Measurements from ENCODE around the gene LEF1.

Gene LEF1

DNA sequence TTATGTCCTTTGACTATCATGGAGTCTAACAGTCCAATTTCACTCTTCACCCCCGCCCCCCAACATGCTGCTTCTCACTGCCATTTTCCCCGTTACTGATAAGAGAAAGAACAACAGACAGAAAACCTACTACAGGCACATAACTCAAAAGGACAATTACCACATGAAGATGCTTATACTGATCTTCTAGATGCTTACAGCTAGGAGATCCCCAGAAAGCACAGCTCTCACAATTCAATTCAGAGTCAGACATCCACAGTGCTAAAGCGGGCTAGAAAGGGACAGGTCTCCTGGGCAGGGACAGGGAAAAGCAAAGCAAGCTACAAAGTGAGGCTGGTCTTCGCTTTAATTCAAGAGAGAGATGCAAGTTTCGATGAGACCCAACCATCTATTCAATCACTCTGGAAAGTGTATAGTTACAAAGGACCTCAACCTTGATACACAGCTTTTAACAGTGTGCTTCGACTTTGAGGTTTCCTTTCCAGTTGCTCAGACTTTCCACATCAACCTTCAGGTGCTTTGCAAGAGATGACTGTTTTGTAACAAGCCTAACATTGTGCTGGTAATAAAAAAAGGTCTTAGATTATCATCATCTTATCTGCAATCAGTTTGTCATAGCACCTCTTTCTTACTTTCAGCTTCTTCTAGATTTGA lies 60.9 kb downstream of the LEF1 start:
- no peak for DNase-seq

DNA sequence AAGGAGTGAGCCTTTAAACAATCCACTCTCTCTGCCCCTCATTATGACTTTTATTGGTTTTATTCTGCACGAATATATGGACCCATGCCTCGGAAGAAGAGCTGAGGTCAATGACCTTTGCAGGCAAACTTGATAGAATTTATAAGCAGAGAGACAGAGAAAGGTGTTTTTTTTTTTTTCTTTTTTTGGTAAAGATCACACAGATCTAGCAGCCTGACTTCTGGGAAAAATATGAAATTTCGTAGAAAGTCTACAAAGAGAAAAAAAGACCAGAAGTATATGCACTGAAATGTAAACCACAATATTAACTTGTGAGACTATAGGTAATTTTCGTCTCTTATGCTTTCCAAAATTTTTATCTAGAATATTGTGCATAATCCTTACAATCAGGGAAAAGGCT lies 61.6 kb downstream of the LEF1 start:
- DNase-seq: no peak

DNA sequence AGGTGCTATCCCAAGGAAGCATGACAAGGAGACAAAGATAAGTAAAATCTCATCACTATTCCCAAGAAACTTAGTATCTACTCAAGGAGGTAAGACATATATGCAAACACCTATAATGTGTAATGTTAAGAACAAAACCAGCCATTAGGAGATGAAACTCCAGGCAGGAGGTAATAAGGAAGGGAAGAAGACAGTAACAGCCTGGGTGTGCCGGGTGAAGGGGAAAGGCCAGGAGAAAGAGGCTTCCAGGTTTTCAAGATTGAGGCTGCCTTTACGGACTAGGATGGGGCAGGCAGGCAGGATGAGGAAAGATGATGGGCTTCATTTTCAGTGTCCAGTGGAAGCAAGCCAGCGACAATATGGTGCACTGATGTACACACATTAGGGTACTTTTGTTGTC lies 62.5 kb downstream of the LEF1 start:
- DNase-seq: no peak

DNA sequence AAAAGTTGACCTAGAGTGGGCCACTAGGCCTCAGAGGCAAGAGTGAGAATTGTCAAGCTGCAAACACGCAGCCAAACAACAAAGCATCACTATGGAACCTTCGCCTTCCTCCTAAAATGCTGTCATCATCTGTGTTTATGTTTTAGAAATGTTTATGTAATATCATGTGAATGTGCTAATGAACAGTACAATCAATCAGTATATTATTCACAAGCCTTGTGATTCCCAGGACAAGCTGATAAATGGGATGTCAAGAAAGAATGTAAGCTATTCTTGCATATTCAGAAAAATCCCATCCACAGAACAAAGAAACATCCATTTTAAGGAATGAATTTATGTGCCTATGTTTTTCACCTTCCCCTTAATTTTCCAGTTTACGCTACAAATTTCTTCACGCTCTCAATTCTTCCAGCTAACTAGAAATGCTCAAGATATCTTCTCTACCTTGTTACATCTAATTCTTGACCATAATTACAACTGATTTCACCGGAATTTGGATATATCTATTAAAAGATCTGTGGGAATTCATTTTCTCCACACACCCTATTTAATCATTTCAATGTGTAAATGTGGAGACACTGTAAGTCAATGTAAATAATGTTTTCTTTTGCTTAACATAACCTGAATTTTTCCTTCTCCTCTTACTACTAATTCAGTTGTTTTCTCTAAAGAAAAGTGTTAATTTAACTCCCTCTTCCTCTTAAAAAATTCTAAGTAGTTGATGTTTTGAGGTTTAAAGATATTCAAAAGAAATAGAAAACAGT lies 65.5 kb downstream of the LEF1 start:
- DNase-seq: no peak

DNA sequence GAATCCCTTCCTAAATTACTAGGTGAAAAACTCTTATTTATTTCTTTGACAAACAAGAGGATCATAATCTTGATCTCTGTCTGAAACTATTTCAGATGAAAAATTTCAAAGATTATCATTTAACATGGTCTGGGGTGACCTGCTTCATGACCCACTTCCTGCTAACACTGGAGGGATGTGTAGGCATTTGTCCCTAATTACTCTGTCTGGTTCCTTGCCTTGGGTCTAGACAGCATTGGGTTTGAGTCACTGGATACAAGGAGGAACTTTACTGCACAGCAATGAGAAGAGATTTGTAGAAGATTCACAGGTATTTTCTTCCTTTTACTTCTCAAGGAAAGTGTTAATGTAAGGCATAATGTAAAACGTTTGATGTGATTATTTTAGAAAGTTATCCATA lies 67.9 kb downstream of the LEF1 start:
- no peak for DNase-seq

DNA sequence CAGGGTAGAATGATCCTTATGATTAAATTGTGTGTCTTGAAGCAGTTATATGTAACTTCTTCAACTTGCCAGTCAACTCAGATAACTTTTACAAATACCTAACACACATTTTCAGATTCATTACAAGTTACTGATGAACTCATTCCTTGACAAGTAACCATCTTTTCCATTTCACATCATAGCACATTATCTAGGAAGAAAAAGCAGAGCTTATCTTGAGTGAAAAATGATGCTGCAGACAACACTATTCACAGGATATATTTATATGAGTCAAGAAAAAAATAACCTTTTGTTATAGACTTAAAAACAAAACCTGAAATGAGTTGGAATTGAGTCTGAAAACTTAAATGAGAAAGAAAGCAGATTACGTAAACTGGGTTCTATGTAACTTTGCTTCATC lies 68.9 kb downstream of the LEF1 start:
- DNase-seq: no peak

DNA sequence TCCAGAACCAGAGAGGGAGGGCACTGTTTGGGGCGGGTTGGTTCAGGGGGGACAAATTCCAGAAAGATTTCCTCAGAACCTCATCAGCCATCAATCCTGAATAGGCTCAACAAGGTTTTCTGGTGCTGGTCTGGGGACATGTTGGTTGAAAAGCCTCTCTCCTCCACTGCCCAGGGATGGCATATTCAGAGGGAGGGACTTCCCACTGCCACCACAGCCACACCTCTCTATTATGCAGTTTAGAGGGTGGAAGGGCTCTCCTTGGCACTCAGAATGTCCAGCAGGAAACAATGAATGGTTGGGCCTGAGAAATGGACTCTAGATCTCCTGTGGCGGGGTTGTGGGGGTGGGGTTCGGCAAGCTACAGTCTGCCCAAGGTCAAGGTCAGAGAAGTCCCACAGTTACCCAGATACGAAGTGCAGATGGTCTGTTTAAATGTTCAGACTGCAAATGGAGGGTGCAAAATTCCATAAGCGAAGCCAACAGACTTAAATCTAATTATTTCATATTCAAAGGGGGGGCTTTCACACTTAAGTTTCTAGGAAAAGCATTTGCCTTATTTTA lies 70.7 kb downstream of the LEF1 start:
- no peak for DNase-seq

DNA sequence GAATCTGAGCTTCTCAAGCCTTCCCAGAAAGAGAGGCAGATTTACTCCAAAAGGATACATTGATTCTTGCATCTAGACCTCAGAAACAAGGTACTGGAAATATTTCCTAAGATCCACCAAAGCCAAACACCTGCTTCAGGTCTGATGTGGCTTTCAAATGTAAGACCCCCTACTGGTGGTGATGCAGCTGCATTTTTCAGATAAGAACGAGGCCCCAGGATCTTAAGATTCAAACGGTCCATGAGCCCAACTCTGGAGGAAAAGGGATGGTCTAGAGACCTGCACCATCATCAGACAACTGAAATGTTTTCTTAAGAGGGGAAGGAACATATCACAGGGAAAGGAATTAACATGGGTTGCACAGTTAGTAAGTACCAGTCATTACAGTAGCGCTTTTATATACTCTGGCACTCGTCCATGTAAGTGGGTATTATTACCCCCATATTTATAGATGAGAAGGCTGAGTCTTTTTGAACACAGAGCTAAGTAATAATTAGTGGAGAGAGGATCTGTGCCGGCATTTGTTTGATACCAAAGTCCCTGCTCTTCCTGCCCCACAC lies 73.7 kb downstream of the LEF1 start:
- no peak for DNase-seq

DNA sequence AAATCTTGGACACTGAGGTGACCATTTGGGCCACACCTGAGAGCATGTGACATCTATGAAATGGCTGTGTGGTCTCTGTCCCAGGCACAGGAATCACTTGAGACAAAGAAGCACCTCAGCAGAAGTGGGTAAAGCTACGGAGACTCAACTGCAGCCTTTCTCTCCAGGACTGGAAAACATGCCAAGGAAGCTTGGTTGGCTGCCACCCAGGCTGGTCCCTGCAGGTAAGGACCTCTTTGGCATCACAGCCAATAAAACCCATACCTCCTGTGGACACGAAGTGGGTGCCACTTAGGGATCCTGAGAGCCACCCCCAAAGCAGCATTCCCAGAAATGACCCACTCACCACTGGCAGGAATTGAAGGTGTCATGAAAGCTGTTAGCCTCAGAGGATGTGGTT lies 74.6 kb downstream of the LEF1 start:
- no peak for DNase-seq

DNA sequence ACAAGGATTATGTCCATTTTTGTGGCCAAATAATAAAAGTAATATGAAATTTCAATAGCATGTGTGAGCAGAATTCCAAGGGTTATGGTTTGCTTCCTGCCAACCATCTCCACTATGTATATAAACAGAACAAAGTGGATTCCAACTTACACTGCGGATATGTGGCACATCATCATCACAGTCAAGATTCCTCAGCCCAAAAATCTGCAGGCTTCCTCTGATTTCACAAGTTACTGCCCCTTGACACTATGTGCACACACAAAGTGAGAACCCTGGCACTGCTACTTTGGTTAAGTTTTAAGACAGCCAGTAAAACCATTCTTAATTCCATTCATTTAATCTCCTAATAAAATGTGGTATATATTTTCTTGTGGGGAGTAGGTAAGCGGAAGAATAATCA lies 76.4 kb downstream of the LEF1 start:
- no peak for DNase-seq

DNA sequence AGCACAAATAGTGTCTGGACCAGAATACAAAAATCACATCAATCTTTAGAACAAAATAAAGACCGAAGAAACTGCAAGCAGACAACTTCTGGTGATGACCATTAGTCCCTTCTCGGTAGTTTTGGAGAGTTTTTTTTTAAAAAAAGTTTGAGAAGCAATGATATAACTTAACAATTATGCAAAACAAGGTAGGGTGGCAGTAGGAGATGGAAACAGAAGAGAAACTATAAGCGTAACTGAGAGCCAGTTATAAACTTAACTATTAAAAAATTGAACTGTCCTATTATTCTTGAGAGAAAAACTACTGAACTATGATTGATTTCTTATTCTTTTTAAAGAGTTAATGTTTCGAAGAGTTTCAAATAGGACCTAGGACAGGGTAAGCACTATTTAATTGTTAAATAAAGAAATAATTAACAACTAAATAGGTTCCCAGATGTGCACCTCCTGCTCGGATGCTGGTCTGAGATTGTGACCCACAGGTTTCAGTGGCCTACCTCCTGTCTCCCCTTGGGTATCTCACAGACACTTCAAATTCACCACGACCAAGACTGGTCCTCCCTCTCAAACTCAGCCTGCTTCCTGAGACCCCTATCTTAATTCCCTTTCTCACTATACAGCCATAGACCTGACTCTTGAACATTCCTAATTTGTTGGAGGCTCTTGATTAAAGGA lies 81.3 kb downstream of the LEF1 start:
- DNase-seq: no peak

DNA sequence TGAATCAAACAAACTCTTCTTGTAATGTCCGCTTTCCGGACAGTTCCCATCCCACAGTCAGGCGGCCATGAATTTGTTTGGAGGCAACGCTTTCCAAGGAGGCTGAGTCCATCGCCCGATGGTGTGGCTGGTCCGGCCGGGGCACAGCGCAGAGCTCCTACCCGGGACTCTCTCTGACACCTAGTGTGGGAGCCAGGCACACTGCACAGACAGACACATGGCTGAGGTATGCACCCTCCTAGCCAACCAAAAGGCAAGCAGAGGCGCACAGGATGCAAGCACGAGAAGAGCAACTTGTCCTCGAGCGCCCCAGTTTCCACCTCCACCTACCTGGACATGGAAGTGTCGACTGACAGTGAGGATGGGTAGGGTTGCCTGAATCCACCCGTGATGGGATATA lies 87.5 kb downstream of the LEF1 start:
- no peak for DNase-seq

DNA sequence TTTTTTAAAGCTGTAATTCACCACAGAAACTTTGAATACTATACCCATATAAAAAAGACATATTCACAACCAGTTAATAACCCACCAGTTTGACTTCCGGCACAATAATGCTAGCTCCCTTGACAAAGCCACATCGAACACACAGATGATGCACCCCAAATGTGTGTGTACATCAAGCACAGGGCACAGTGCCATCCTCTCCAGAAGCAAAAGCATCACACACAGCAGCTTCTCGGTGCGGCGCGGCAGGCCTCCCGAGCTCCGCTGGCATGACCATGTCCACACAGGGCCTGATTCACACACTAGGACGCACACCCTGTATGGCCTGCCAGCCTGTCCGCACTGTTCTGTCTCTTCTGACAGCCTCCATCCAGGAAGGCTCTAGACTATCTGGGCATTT lies 88.0 kb downstream of the LEF1 start:
- no peak for DNase-seq

DNA sequence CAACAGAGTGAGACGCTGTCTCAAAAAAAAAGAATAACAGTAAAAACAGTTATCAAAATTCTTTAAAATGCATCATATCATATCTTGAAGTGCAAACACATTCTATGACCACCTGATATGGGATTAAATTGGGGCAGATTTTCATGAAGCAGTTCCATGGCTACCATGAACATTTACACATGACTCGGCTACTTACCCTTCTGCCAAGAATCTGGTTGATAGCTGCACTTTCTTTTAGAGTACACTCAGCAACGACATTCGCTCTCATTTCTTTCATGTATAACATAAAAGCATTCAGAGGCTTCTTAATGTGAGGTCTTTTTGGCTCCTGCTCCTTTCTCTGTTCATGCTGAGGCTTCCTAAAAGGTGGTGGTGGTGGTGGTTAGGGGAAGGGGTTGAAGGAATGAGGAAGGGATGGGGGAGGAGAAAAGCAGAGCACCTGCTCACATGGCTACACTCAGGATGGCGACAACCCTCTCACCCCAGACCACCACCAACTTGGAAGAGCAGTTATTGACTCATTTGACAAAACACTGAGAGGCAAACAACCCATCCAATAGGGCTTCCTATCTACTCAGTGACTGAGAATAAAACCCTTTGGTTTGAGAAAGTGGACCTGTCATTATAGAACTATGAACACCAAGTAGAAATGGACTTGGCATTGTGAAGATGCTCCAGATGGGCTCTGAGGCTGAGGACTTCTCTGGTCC lies 90.6 kb downstream of the LEF1 start:
- no peak for DNase-seq

DNA sequence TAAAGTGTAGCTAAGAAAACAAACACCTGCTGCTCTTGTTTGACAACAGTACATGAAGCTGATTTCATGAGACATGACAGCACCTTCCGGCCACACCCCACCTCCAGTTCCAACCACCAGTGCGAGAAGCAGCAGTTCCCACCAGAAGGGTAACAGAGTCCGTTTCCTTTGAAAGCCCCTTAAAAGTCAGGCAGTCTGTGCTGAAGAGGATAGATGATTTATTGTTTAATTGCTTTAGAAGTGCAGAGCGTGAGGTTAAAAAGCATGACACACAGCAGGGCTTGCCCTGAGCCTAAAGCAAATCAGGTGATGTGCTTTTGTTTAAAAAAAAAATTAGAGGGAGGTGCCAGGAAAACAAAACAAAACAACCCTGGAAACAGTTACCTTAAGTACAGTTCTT lies 96.4 kb downstream of the LEF1 start:
- no peak for DNase-seq

DNA sequence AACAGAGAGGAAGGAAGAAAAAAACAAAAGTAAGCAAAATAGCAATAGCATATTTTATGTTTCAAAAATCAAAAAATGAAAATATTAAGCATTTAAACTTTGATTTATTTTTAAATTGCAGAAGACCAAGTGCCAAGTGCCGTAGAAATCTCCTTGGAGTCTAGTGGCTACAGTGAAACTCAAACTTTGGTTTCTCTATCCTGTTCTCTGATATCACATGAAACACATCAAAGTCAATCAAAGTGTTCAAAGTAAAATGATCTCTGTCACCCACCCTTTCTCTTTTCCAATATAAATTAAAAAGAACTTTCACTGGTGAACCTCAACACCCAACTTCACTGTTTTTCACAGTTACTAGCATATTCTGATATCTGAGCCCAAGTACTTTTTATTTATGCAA lies 98.0 kb downstream of the LEF1 start:
- no peak for DNase-seq

DNA sequence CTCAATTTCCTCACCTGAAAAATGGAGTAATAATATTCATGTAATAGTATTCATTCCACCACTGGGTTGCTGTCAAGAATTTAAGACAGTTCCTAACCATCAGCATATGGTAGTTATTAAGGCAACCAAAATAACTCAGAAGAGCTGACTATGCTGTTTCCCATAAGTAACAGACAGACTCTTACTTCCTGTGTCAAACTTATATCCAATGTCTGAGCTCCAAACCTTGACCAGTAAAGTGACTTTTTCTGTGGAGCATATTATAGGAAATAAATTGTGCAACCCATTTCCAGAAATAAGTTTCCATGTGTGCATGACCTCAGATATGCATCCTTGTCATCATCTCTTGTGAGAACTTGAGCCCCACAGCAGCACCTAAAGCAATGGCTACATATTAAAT lies 100.3 kb downstream of the LEF1 start:
- DNase-seq: no peak

DNA sequence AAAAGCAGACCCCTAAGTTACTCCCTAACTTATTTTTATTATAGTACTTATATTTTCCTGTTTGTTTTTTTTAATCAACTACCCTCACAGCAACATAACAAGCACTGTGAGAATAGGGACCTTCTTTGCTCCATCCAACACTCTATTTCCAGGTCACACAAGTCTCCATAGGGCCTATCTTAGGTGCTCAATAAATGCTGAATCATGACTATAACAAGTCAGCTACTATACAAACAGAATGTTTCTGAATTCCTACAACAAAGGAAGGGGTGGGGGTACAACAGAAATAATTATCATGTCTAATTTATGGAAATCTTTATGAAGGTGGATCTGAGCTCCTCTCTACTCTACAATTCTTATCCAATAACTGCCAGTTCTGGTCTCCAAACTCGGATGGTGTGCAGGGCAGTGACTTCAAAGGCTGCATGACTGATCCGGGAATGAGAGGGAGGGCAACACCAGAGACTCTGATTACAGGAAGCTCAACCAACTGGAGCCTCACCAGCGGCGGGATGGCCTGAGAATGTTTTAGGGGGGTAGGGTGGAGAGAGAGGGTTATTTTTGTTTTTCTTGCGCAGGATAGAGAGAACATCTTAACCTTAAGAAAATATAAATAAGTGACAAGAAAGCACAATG lies 107.9 kb downstream of the LEF1 start:
- DNase-seq: no peak

DNA sequence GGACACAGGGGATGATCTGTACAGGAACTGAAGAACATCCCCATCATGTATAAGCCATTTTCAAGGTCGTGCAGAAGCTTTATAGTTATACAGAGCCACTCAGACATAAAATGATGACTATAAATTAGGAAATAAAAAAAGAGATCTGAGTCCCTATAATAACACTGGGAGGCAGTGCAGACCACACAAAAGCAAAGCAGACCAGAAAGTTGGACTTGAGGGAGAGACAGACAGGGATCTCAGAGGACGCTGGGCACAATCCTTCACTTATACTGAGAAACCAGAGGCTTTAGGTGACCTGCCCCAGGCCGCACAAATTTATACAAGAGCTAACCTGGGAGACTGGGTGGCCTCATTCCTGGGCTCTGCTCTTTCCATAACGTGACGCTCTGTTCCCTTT lies 108.6 kb downstream of the LEF1 start:
- DNase-seq: peak in 1 of 2 donors; percentile 44

DNA sequence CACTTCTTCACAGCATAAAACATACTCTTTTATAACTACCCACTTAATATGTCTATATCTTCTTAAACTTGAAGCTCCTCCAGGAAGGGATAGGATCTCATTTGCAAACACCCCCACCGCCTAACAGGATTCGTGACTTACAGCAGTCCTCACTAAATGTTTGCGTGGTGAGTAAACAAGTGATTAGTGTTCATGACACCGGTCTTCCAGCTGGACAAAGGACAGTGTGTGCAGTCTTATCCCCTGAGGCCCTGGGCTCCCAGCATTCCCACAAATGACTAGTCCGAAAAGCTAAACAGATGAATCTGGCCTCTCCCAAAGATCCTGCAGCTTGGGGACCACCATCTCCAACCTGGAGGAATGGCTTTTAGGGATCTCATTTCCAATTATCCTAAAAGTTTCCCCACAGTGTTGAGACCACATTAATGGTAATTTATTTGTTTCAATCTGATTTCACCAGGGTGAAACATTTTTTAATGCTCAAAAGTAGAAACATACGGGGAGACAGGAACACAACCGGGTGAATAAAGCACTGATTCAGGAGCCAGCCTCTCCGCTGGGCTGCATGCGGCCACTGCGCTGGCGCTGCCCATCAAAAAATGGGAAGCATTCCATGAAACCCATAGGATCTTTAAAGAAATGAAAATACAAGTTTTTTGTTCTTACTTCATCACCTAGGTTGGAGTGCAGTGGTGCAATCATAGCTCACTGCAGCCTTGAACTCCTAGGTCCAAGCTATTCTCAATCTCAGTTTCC lies 109.9 kb downstream of the LEF1 start:
- DNase-seq: no peak

DNA sequence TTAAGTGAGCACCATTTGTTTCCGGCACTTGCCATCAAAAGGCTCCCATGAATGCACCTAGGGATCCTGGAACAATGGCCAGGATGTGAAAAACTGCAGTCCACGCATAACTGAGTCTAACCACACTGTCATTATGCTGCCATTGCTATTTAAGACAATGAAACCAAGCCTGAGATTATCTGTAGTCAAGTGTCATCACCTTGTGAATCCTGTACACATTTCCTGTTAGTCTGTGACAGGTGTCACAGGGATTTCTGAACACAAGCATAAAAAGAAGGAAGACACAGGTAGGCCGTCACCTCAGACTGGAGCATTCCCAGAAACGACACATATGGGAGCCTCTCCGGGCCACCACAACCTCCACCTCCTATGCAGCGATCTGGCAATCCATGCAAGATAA lies 112.3 kb downstream of the LEF1 start:
- DNase-seq: no peak

DNA sequence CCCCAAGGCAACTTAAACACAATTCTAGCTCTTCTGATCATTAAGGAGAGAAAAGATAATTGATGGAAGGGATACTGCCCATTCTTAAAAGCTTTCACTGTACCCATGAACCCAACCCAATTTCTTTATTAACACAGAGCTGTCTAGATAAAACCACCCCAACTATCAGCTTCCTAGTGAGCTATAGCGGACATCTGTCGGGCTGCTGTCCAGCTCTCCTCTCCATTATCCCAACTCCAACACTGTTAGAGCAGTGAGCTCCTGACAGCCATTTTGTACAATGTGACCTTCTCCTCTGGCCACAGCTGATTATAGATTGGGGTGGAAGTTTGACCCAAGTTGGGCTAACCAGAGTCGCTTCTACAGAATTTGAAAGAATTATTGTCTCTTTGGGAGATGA lies 112.9 kb downstream of the LEF1 start:
- no peak for DNase-seq
